ENCODE data around the gene CADPS.

- TF ChIP-seq RARB (CRISPR knock-in tag; IDR thresholded peaks at IDR 0.05): no peak
- TF ChIP-seq PATZ1 (CRISPR knock-in tag; IDR thresholded peaks at IDR 0.05; ENCODE audit: borderline replicate concordance): no peak
These were observed 438.4 kb downstream of the CADPS start for GRCh38 chr3:62436785-62437184.
